Activated T-cell treated with anti-CD3 and anti-CD28 coated beads, Interleukin-2, amount 50 U/mL, for 72 hours (primary cell): Measurements from ENCODE around the gene OFD1. TPM values are rescaled to one million over a fixed set of nuclear protein-coding genes. Genes with fewer than 3 reads are reported as not detected.
"Not testable (repeated sequence)": the region's sequence is repeated elsewhere in the genome, so short reads cannot be mapped to it uniquely, and the experiment has no call there.

Source experiments
- ATAC-seq, 2 donors: fragments of 150-1000 bp; cut with Tn5 transposase; replicated peaks in 1 of 2; 2 replicates each; pipeline ENCODE4 v1.10.0; 2021; ENCODE audit warnings: moderate library complexity in 2 of 2, mild to moderate bottlenecking in 1 of 2
- DNase-seq, 2 donors: peaks; one replicate each; pipeline ENCODE4 v3.0.0; 2021 to 2022; ENCODE audit warnings: mixed read lengths in 1 of 2
- H3K27ac Mint-ChIP-seq: one replicate; pipeline ENCODE4 v1.8.0; 2022; ENCODE audit warnings: mild to moderate bottlenecking, moderate library complexity, mixed read lengths
- H3K27me3 Mint-ChIP-seq: one replicate; pipeline ENCODE4 v1.8.0; 2022; ENCODE audit warnings: low read depth, mixed read lengths
- H3K36me3 Mint-ChIP-seq, 2 donors: one replicate each; pipeline ENCODE4 v1.8.0; 2022; ENCODE audit warnings: mixed read lengths in 2 of 2, mild to moderate bottlenecking in 1 of 2; ENCODE audit not compliant: insufficient read depth in 2 of 2
- H3K4me1 Mint-ChIP-seq: one replicate; pipeline ENCODE4 v1.8.0; 2022; ENCODE audit warnings: low read depth, mixed read lengths
- H3K4me3 Mint-ChIP-seq, 2 donors: one replicate each; pipeline ENCODE4 v1.8.0; 2022; ENCODE audit warnings: mild to moderate bottlenecking in 2 of 2, mixed read lengths in 2 of 2, moderate library complexity in 2 of 2
- H3K9me3 Mint-ChIP-seq, 2 donors: one replicate each; pipeline ENCODE4 v1.8.0; 2022; ENCODE audit warnings: mixed read lengths in 2 of 2
- total RNA-seq, 2 donors: library from RNA; stranded (reverse); gene quantifications; one replicate each; pipeline ENCODE4 v1.2.3, GENCODE V29; 2022

Gene OFD1
- total RNA-seq, 2 donors from 2014 or later, result 63.7 to 66.7 TPM

- ATAC-seq (no peak), DNase-seq (no peak)
- Mint-ChIP-seq H3K27me3 (no peaks in the 10 kb centered on the region), H3K36me3 (peaks cover 9 to 22% of the 10 kb centered on the region in 2 donors), H3K4me1 (peaks cover 3% of the 10 kb centered on the region), H3K27ac (no peak overlapping the region), H3K9me3 (no peaks in the 10 kb centered on the region), H3K4me3 (no peak overlapping the region)
Measured at GRCh38 chrX:13717700-13718472, 16.7 kb upstream of the OFD1 start.

- Mint-ChIP-seq H3K4me1 (peaks cover 10% of the 10 kb centered on the region), H3K9me3 (no peaks in the 10 kb centered on the region), H3K36me3 (peaks cover 11 to 28% of the 10 kb centered on the region in 2 donors), H3K4me3 (no peak overlapping the region), H3K27ac (peak overlapping the region; percentile 68), H3K27me3 (peaks cover 6% of the 10 kb centered on the region)
- DNase-seq (no peak), ATAC-seq (no peak)
Measured at GRCh38 chrX:13719192-13719856, 15.2 kb upstream of the OFD1 start.

GRCh38 chrX:13721371-13721770, 13.2 kb upstream of the OFD1 start:
- peaks cover 0 to under 1% of the 10 kb centered on the region in 2 donors for H3K9me3 Mint-ChIP-seq
- peak overlapping the region; percentile 76 for H3K27ac Mint-ChIP-seq
- peaks cover 22% of the 10 kb centered on the region for H3K4me1 Mint-ChIP-seq
- peaks cover 12 to 34% of the 10 kb centered on the region in 2 donors for H3K36me3 Mint-ChIP-seq
- no peak for DNase-seq
- no peak overlapping the region for H3K4me3 Mint-ChIP-seq
- H3K27me3 Mint-ChIP-seq, result peaks cover 7% of the 10 kb centered on the region
- ATAC-seq, result no peak

GRCh38 chrX:13721819-13722519, 12.6 kb upstream of the OFD1 start:
- Mint-ChIP-seq H3K27ac (peak overlapping the region; percentile 42), H3K36me3 (peaks cover 17 to 37% of the 10 kb centered on the region in 2 donors), H3K9me3 (peaks cover 2 to 4% of the 10 kb centered on the region in 2 donors), H3K4me3 (no peak overlapping the region), H3K4me1 (peaks cover 26% of the 10 kb centered on the region), H3K27me3 (peaks cover 7% of the 10 kb centered on the region)
- DNase-seq (no peak), ATAC-seq (no peak)

GRCh38 chrX:13724878-13725277, 9.7 kb upstream of the OFD1 start:
- peak overlapping the region in 1 of 2 donors; percentile 79 for H3K4me3 Mint-ChIP-seq
- ATAC-seq, result not testable (repeated sequence)

GRCh38 chrX:13726583-13726982, 8.0 kb upstream of the OFD1 start:
- ATAC-seq, result not testable (repeated sequence)

More at GRCh38 chrX:13724878-13725277, 9.7 kb upstream of the OFD1 start:
- H3K4me1 Mint-ChIP-seq, result peaks cover 42% of the 10 kb centered on the region
- peaks cover 24 to 44% of the 10 kb centered on the region in 2 donors for H3K36me3 Mint-ChIP-seq
- H3K27me3 Mint-ChIP-seq, H3K27ac Mint-ChIP-seq, H3K9me3 Mint-ChIP-seq: not testable (repeated sequence)
- peak; percentile 36 to 60 for DNase-seq

GRCh38 chrX:13730523-13730922, 4.0 kb upstream of the OFD1 start:
- ATAC-seq, H3K4me3 Mint-ChIP-seq, DNase-seq, H3K27ac Mint-ChIP-seq, H3K9me3 Mint-ChIP-seq, H3K27me3 Mint-ChIP-seq: not testable (repeated sequence)
- Mint-ChIP-seq H3K36me3 (peaks cover 26 to 53% of the 10 kb centered on the region in 2 donors), H3K4me1 (peaks cover 69% of the 10 kb centered on the region)

More at GRCh38 chrX:13726583-13726982, 8.0 kb upstream of the OFD1 start:
- peak overlapping the region in 1 of 2 donors; percentile 79 for H3K4me3 Mint-ChIP-seq
- H3K27me3 Mint-ChIP-seq, H3K9me3 Mint-ChIP-seq, DNase-seq: not testable (repeated sequence)
- H3K36me3 Mint-ChIP-seq, result peaks cover 26 to 47% of the 10 kb centered on the region in 2 donors
- peak overlapping the region; percentile 85 for H3K27ac Mint-ChIP-seq
- peaks cover 54% of the 10 kb centered on the region for H3K4me1 Mint-ChIP-seq

GRCh38 chrX:13732246-13733067, 2.1 kb upstream of the OFD1 start:
- no peak for ATAC-seq
- Mint-ChIP-seq H3K9me3 (peaks cover 0 to under 1% of the 10 kb centered on the region in 2 donors), H3K27me3 (no peaks in the 10 kb centered on the region), H3K36me3 (peaks cover 14 to 39% of the 10 kb centered on the region in 2 donors), H3K27ac (peak overlapping the region; percentile 4), H3K4me1 (peaks cover 58% of the 10 kb centered on the region), H3K4me3 (peak overlapping the region; percentile 96 to 98)
- DNase-seq, result no peak

GRCh38 chrX:13733506-13733905, 1.0 kb upstream of the OFD1 start:
- Mint-ChIP-seq H3K27ac (peak overlapping the region; percentile 97), H3K9me3 (no peaks in the 10 kb centered on the region), H3K4me1 (peaks cover 58% of the 10 kb centered on the region), H3K27me3 (no peaks in the 10 kb centered on the region), H3K4me3 (peak overlapping the region; percentile 96 to 98), H3K36me3 (peaks cover 12 to 33% of the 10 kb centered on the region in 2 donors)
- DNase-seq (no peak), ATAC-seq (no peak)

- Mint-ChIP-seq H3K27me3 (peaks cover under 1% of the 10 kb centered on the region), H3K36me3 (peaks cover 2 to 14% of the 10 kb centered on the region in 2 donors), H3K4me3 (peak overlapping the region in 1 of 2 donors; percentile 75), H3K9me3 (no peaks in the 10 kb centered on the region), H3K4me1 (peaks cover 34% of the 10 kb centered on the region), H3K27ac (peak overlapping the region; percentile 85)
- ATAC-seq (no peak), DNase-seq (no peak)
Measured at GRCh38 chrX:13741695-13742094, 7.1 kb downstream of the OFD1 start.

- Mint-ChIP-seq H3K9me3 (no peaks in the 10 kb centered on the region), H3K27ac (peak overlapping the region; percentile 85), H3K27me3 (peaks cover 9% of the 10 kb centered on the region), H3K4me3 (peak overlapping the region; percentile 71 to 75), H3K4me1 (peaks cover 37% of the 10 kb centered on the region), H3K36me3 (peaks cover 4 to 15% of the 10 kb centered on the region in 2 donors)
- ATAC-seq (peak; percentile 87 to 96), DNase-seq (peak; percentile 39 to 49)
Measured at GRCh38 chrX:13742397-13743176, 8.0 kb downstream of the OFD1 start.
